HFF-Myc (cell line): ENCODE measurements around the gene MAGI1.

Experiments
- DNase-seq: peaks from one replicate; pipeline ENCODE4 v3.0.0-alpha.2; 2011; ENCODE audit warnings: low read depth; ENCODE audit errors: extremely low read depth
- H3K4me3 ChIP-seq: replicated peaks from 2 replicates; pipeline ENCODE4 v1.5.1; 2011; ENCODE audit warnings: low read depth, mild to moderate bottlenecking, control low read depth, low read length
- CTCF ChIP-seq: IDR thresholded peaks from 2 replicates; pipeline ENCODE4 v1.5.1; 2012; ENCODE audit warnings: mild to moderate bottlenecking, low read depth, low read length, control low read depth; ENCODE audit errors: missing control alignments

MAGI1 gene

GRCh38 chr3:66041116-66041515 is 2.4 kb upstream of the MAGI1 start:
- no peak overlapping the region for H3K4me3 ChIP-seq
- no peak for DNase-seq
- TF ChIP-seq CTCF, result no peak

GRCh38 chr3:66039590-66039887 is 821 bp upstream of the MAGI1 start:
- TF ChIP-seq CTCF, result no peak
- no peak for DNase-seq
- peak overlapping the region; percentile 89 for H3K4me3 ChIP-seq

- TF ChIP-seq CTCF, result no peak
- H3K4me3 ChIP-seq, result peak overlapping the region; percentile 89
- DNase-seq, result no peak
Observed at GRCh38 chr3:66038384-66038725, 363 bp downstream of the MAGI1 start.

- DNase-seq, result no peak
- H3K4me3 ChIP-seq, result peak overlapping the region; percentile 89
- TF ChIP-seq CTCF, result no peak
Observed at GRCh38 chr3:66037986-66038369, 740 bp downstream of the MAGI1 start.

- H3K4me3 ChIP-seq, result peak overlapping the region; percentile 89
- TF ChIP-seq CTCF, result peak; percentile 31
- no peak for DNase-seq
Observed at GRCh38 chr3:66037330-66037985, 1.3 kb downstream of the MAGI1 start.

GRCh38 chr3:66036586-66037148 is 2.1 kb downstream of the MAGI1 start:
- no peak for DNase-seq
- no peak for TF ChIP-seq CTCF
- peak overlapping the region; percentile 89 for H3K4me3 ChIP-seq

GRCh38 chr3:66035763-66036477 is 2.8 kb downstream of the MAGI1 start:
- DNase-seq, result no peak
- no peak for TF ChIP-seq CTCF
- peak overlapping the region; percentile 89 for H3K4me3 ChIP-seq
